ENCODE results near the gene PTPRG. TPM values are rescaled to one million over a fixed set of nuclear protein-coding genes. Genes with fewer than 3 reads are reported as not detected.

Gene PTPRG
- total RNA-seq, 6 experiments from 2014 or later = 11.7 to 27.8 (median 14.7) TPM

GRCh38 chr3:61662861-61663260 lies 101.5 kb downstream of the PTPRG start:
- no peak overlapping the region for H3K4me3 ChIP-seq
- WGBS (ENCODE audit: insufficient coverage, low coverage, low lambda C conversion rate, missing lambda C conversion rate) = 92% methylated on average over 7 of the region's 8 CpGs
- no peaks in the 10 kb centered on the region for H3K36me3 ChIP-seq
- peaks cover 0 to 4% (median 0%) of the 10 kb centered on the region in 4 donors for H3K4me1 ChIP-seq
- H3K27ac ChIP-seq = no peak overlapping the region
- no peaks in the 10 kb centered on the region for H3K9me3 ChIP-seq
- no peak for DNase-seq
- no peak for ATAC-seq
- H3K27me3 ChIP-seq = no peaks in the 10 kb centered on the region
- intact Hi-C loops (cut with DNase I) = no loop called here
- no peak for TF ChIP-seq POLR2A (IDR thresholded peaks at IDR 0.05)
- no peak for TF ChIP-seq CTCF (IDR thresholded peaks at IDR 0.05)

- TF ChIP-seq POLR2A (IDR thresholded peaks at IDR 0.05) = no peak
- no peak for TF ChIP-seq CTCF (IDR thresholded peaks at IDR 0.05)
- Histone ChIP-seq H3K36me3 (no peaks in the 10 kb centered on the region), H3K27me3 (no peaks in the 10 kb centered on the region), H3K27ac (no peak overlapping the region), H3K9me3 (no peaks in the 10 kb centered on the region), H3K4me3 (no peak overlapping the region), H3K4me1 (peaks cover 0 to 7% (median 0%) of the 10 kb centered on the region in 4 donors)
- ATAC-seq (no peak), DNase-seq (no peak)
- intact Hi-C loops (cut with DNase I) = no loop called here
- 89% methylated on average over 5 of the region's 8 CpGs for WGBS (ENCODE audit: insufficient coverage, low coverage, low lambda C conversion rate, missing lambda C conversion rate)
These were observed 102.2 kb downstream of the PTPRG start for GRCh38 chr3:61663356-61664104.

- ATAC-seq = no peak
- 71% methylated on average over 1 of the region's 2 CpGs for whole genome bisulfite sequencing (ENCODE audit: insufficient coverage, low coverage, low lambda C conversion rate, missing lambda C conversion rate)
- intact Hi-C loops (cut with DNase I) = no loop called here
These were observed 102.7 kb downstream of the PTPRG start for GRCh38 chr3:61664105-61664482.

GRCh38 chr3:61665121-61665520 lies 103.8 kb downstream of the PTPRG start:
- ATAC-seq = no peak
- no peaks in the 10 kb centered on the region for H3K27me3 ChIP-seq
- WGBS (ENCODE audit: insufficient coverage, low coverage, low lambda C conversion rate, missing lambda C conversion rate) = 97% methylated on average over 3 of the region's 3 CpGs
- no peaks in the 10 kb centered on the region for H3K36me3 ChIP-seq
- no peak for DNase-seq
- TF ChIP-seq CTCF (IDR thresholded peaks at IDR 0.05) = no peak
- TF ChIP-seq POLR2A (IDR thresholded peaks at IDR 0.05) = no peak
- intact Hi-C loops (cut with DNase I) = no loop called here
- no peak overlapping the region for H3K4me3 ChIP-seq
- H3K9me3 ChIP-seq = no peaks in the 10 kb centered on the region
- H3K27ac ChIP-seq = no peak overlapping the region
- H3K4me1 ChIP-seq = peaks cover 0 to 7% (median 0%) of the 10 kb centered on the region in 4 donors

More at GRCh38 chr3:61664105-61664482, 102.7 kb downstream of the PTPRG start:
- TF ChIP-seq POLR2A (IDR thresholded peaks at IDR 0.05) (no peak), CTCF (IDR thresholded peaks at IDR 0.05) (no peak)
- no peak for DNase-seq
- Histone ChIP-seq H3K36me3 (no peaks in the 10 kb centered on the region), H3K4me3 (no peak overlapping the region), H3K4me1 (peaks cover 0 to 7% (median 0%) of the 10 kb centered on the region in 4 donors), H3K27me3 (no peaks in the 10 kb centered on the region), H3K9me3 (no peaks in the 10 kb centered on the region), H3K27ac (no peak overlapping the region)

Data from right lobe of liver (tissue), 6 donors.